Effector memory CD4-positive, alpha-beta T cell (primary cell): ENCODE measurements around the gene C6orf15.
"Not testable (repeated sequence)": the region's sequence is repeated elsewhere in the genome, so short reads cannot be mapped to it uniquely, and the experiment has no call there.

Experiments used
- DNase-seq, 3 donors: peaks; one replicate each; pipeline ENCODE4 v3.0.0-alpha.2; 2020
- H3K27ac ChIP-seq: 2 replicates; pipeline ENCODE4 v1.7.0; 2013; ENCODE audit warnings: mild to moderate bottlenecking, low read length, moderate library complexity; ENCODE audit not compliant: insufficient read depth, poor library complexity, severe bottlenecking
- H3K27me3 ChIP-seq: replicated peaks from 2 replicates; pipeline ENCODE4 v1.7.0; 2013; ENCODE audit warnings: mild to moderate bottlenecking, low read length; ENCODE audit not compliant: insufficient read depth, control insufficient read depth, poor library complexity, severe bottlenecking
- H3K36me3 ChIP-seq: 2 replicates; pipeline ENCODE4 v1.7.0; 2013; ENCODE audit warnings: mild to moderate bottlenecking, low read length, moderate library complexity; ENCODE audit not compliant: control insufficient read depth, insufficient read depth
- H3K4me1 ChIP-seq: 2 replicates; pipeline ENCODE4 v1.7.0; 2013; ENCODE audit warnings: low read length, mild to moderate bottlenecking; ENCODE audit not compliant: control insufficient read depth, insufficient read depth, poor library complexity, severe bottlenecking
- H3K4me3 ChIP-seq: 2 replicates; pipeline ENCODE4 v1.7.0; 2013; ENCODE audit warnings: low read length, low read depth, mild to moderate bottlenecking; ENCODE audit not compliant: insufficient read depth, poor library complexity, severe bottlenecking
- H3K9me3 ChIP-seq: 2 replicates; pipeline ENCODE4 v1.7.0; 2013; ENCODE audit warnings: mild to moderate bottlenecking, low read length, moderate library complexity; ENCODE audit not compliant: control insufficient read depth

C6orf15 gene

GRCh38 chr6:31074401-31074800 lies 38.0 kb downstream of the C6orf15 start:
- Histone ChIP-seq H3K4me1 (peaks cover under 1% of the 10 kb centered on the region), H3K9me3 (no peaks in the 10 kb centered on the region), H3K36me3 (no peaks in the 10 kb centered on the region), H3K27ac (no peak overlapping the region), H3K27me3 (no peaks in the 10 kb centered on the region), H3K4me3 (no peak overlapping the region)
- no peak for DNase-seq

GRCh38 chr6:31070711-31071197 lies 41.6 kb downstream of the C6orf15 start:
- no peaks in the 10 kb centered on the region for H3K36me3 ChIP-seq
- DNase-seq, result no peak

GRCh38 chr6:31068669-31069340 lies 43.6 kb downstream of the C6orf15 start:
- Histone ChIP-seq H3K4me3 (no peak overlapping the region), H3K9me3 (no peaks in the 10 kb centered on the region), H3K27me3 (no peaks in the 10 kb centered on the region), H3K36me3 (no peaks in the 10 kb centered on the region), H3K27ac (no peak overlapping the region), H3K4me1 (no peaks in the 10 kb centered on the region)
- DNase-seq, result peak; percentile 15 to 56 (median 39)

More at GRCh38 chr6:31070711-31071197, 41.6 kb downstream of the C6orf15 start:
- no peaks in the 10 kb centered on the region for H3K27me3 ChIP-seq
- no peaks in the 10 kb centered on the region for H3K9me3 ChIP-seq
- H3K4me3 ChIP-seq, result no peak overlapping the region
- H3K27ac ChIP-seq, result no peak overlapping the region
- H3K4me1 ChIP-seq, result no peaks in the 10 kb centered on the region

- H3K27ac ChIP-seq, H3K27me3 ChIP-seq, H3K4me3 ChIP-seq, H3K9me3 ChIP-seq, DNase-seq, H3K36me3 ChIP-seq, H3K4me1 ChIP-seq: not testable (repeated sequence)
Measured at GRCh38 chr6:31067891-31068668, 44.3 kb downstream of the C6orf15 start.

GRCh38 chr6:31067028-31067427 lies 45.3 kb downstream of the C6orf15 start:
- DNase-seq, H3K36me3 ChIP-seq, H3K4me3 ChIP-seq, H3K4me1 ChIP-seq, H3K27ac ChIP-seq, H3K27me3 ChIP-seq, H3K9me3 ChIP-seq: not testable (repeated sequence)

GRCh38 chr6:31065556-31065955 lies 46.8 kb downstream of the C6orf15 start:
- Histone ChIP-seq H3K4me3 (no peak overlapping the region), H3K27me3 (no peaks in the 10 kb centered on the region), H3K9me3 (no peaks in the 10 kb centered on the region), H3K4me1 (no peaks in the 10 kb centered on the region), H3K27ac (no peak overlapping the region), H3K36me3 (no peaks in the 10 kb centered on the region)
- DNase-seq, result no peak

- H3K4me3 ChIP-seq, result no peak overlapping the region
- no peak overlapping the region for H3K27ac ChIP-seq
- no peak for DNase-seq
- H3K27me3 ChIP-seq, result no peaks in the 10 kb centered on the region
- H3K9me3 ChIP-seq, result no peaks in the 10 kb centered on the region
- H3K4me1 ChIP-seq, result no peaks in the 10 kb centered on the region
- no peaks in the 10 kb centered on the region for H3K36me3 ChIP-seq
Measured at GRCh38 chr6:31063906-31064435, 48.4 kb downstream of the C6orf15 start.
